Hepatocyte (in vitro differentiated cells): ENCODE measurements around the gene NPHP4. TPM values are rescaled to one million over a fixed set of nuclear protein-coding genes. Genes with fewer than 3 reads are reported as not detected.

Experiments
- DNase-seq: peaks from one replicate; pipeline ENCODE4 v3.0.0-alpha.2; 2016; ENCODE audit warnings: low spot score
- H2AFZ ChIP-seq: fragments of 200-600 bp; sonication (generic); 2 replicates; pipeline ENCODE4 v1.6.0; 2016; ENCODE audit warnings: antibody characterized with exemption, mild to moderate bottlenecking
- H3K27ac ChIP-seq: fragments of 200-600 bp; sonication (generic); 2 replicates; pipeline ENCODE4 v1.5.1; 2016; ENCODE audit warnings: mild to moderate bottlenecking
- H3K27me3 ChIP-seq: fragments of 200-600 bp; sonication (generic); 2 replicates; pipeline ENCODE4 v1.6.1; 2016
- H3K36me3 ChIP-seq: fragments of 200-600 bp; sonication (generic); replicated peaks from 2 replicates; pipeline ENCODE4 v1.5.1; 2016; ENCODE audit warnings: low read depth; ENCODE audit not compliant: insufficient read depth
- H3K4me1 ChIP-seq: fragments of 200-600 bp; sonication (generic); 2 replicates; pipeline ENCODE4 v1.5.1; 2016; ENCODE audit warnings: mild to moderate bottlenecking, moderate library complexity; ENCODE audit not compliant: insufficient read depth
- H3K4me2 ChIP-seq: fragments of 200-600 bp; sonication (generic); 2 replicates; pipeline ENCODE4 v1.6.0; 2016
- H3K4me3 ChIP-seq: fragments of 200-600 bp; sonication (generic); 2 replicates; pipeline ENCODE4 v1.5.1; 2016; ENCODE audit warnings: mild to moderate bottlenecking
- H3K79me2 ChIP-seq: fragments of 200-600 bp; sonication (generic); 2 replicates; pipeline ENCODE4 v1.6.0; 2017; ENCODE audit warnings: mild to moderate bottlenecking
- H3K9me2 ChIP-seq: fragments of 200-600 bp; sonication (generic); replicated peaks from 2 replicates; pipeline ENCODE4 v1.6.0; 2017; ENCODE audit warnings: mild to moderate bottlenecking; ENCODE audit not compliant: insufficient read depth
- H3K9me3 ChIP-seq: fragments of 200-600 bp; sonication (generic); 2 replicates; pipeline ENCODE4 v1.5.1; 2016; ENCODE audit warnings: low read depth, mild to moderate bottlenecking
- H4K20me1 ChIP-seq: fragments of 200-600 bp; sonication (generic); 2 replicates; pipeline ENCODE4 v1.6.0; 2016; ENCODE audit warnings: mild to moderate bottlenecking; ENCODE audit not compliant: insufficient read depth, poor library complexity, severe bottlenecking
- EZH2 ChIP-seq: fragments of 200-600 bp; sonication (generic); IDR thresholded peaks from 2 replicates; pipeline ENCODE4 v1.6.1; 2016; ENCODE audit warnings: antibody characterized with exemption, mild to moderate bottlenecking, borderline replicate concordance
- EZH2phosphoT487 ChIP-seq: fragments of 200-600 bp; sonication (generic); IDR thresholded peaks from one replicate; pipeline ENCODE4 v1.6.1; 2018; ENCODE audit warnings: antibody characterized with exemption, mild to moderate bottlenecking, low read depth, moderate library complexity; ENCODE audit not compliant: unreplicated experiment, severe bottlenecking
- WGBS: methylation state at CpG from one replicate; pipeline ENCODE4 v1.1.6; 2016; ENCODE audit warnings: low lambda C conversion rate; ENCODE audit errors: missing lambda C conversion rate; 5-methylcytosine and 5-hydroxymethylcytosine counted together
- polyA plus RNA-seq: library from polyadenylated mRNA; unstranded; fragments of >200 nt; fragmentation: Nextera tagmentation; extraction: Ambion mirVana; gene quantifications from 2 replicates; pipeline ENCODE4 v1.2.1, GENCODE V29; 2016
- total RNA-seq: library from RNA; depleted of rRNA; stranded (reverse); fragments of >200 nt; gene quantifications from 2 replicates; pipeline ENCODE4 v1.2.3, GENCODE V29; 2014
- TF ChIP-seq, protein P1 (sequence below): fragments of 200-600 bp; sonication (generic); IDR thresholded peaks from 2 replicates; pipeline ENCODE4 v1.5.1; 2016; ENCODE audit warnings: antibody characterized with exemption, mild to moderate bottlenecking; ENCODE audit not compliant: poor library complexity

Gene NPHP4
- total and polyA plus RNA-seq, 2 experiments from 2014 or later: 5.6 to 6.0 TPM

DNA sequence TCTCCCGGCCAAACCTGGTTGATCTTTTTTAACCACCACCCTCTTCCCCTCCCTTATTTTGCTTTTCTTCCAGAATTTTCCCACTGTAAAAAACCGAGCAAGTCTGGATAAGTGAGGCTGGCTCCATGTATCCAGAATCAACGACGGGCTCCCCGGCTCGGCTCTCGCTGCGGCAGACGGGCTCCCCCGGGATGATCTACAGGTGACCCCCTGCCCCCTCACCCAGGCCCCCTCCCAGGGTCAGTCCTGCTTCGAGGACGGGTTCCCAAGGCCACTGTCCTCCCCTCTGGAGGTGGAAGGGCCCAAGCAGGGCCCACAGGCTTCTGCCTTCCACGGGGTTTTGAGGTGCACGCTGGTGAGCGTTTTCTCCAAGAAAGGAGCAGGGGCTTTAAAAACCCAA, 48.2 kb upstream of the NPHP4 start:
- TF ChIP-seq, protein P1, sequence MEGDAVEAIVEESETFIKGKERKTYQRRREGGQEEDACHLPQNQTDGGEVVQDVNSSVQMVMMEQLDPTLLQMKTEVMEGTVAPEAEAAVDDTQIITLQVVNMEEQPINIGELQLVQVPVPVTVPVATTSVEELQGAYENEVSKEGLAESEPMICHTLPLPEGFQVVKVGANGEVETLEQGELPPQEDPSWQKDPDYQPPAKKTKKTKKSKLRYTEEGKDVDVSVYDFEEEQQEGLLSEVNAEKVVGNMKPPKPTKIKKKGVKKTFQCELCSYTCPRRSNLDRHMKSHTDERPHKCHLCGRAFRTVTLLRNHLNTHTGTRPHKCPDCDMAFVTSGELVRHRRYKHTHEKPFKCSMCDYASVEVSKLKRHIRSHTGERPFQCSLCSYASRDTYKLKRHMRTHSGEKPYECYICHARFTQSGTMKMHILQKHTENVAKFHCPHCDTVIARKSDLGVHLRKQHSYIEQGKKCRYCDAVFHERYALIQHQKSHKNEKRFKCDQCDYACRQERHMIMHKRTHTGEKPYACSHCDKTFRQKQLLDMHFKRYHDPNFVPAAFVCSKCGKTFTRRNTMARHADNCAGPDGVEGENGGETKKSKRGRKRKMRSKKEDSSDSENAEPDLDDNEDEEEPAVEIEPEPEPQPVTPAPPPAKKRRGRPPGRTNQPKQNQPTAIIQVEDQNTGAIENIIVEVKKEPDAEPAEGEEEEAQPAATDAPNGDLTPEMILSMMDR: no peak
- no peak for TF ChIP-seq EZH2
- no peaks in the 10 kb centered on the region for H3K79me2 ChIP-seq
- H2AFZ ChIP-seq: no peak overlapping the region
- no peaks in the 10 kb centered on the region for H3K36me3 ChIP-seq
- no peaks in the 10 kb centered on the region for H3K27me3 ChIP-seq
- no peak overlapping the region for H3K27ac ChIP-seq
- no peaks in the 10 kb centered on the region for H3K9me3 ChIP-seq
- no peak overlapping the region for H3K4me2 ChIP-seq
- DNase-seq: no peak
- no peaks in the 10 kb centered on the region for H3K9me2 ChIP-seq
- H3K4me3 ChIP-seq: no peak overlapping the region
- no peaks in the 10 kb centered on the region for H3K4me1 ChIP-seq
- H4K20me1 ChIP-seq: no peaks in the 10 kb centered on the region
- WGBS: 86% methylated on average over 10 of the region's 15 CpGs

DNA sequence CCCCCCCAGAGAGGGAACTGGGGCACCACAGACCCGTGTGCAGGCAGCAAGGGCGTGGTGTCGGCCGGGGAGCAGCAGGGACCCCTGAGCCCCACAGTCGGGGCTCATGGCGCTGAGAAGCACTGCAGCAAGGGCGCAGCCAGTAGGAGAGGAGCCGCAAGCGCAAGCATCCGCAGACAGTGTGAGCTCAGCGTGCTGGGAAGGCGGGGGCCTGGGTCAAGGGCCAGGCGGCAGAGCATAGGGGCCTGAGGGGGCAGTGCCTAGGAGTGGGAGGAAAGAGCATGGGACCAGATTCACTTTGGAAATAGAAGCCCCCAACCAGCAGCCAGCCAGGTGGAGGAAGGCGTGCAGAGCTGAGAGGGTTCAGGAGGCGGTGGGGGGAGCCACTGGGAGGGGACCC, 46.8 kb upstream of the NPHP4 start:
- H3K27me3 ChIP-seq: no peaks in the 10 kb centered on the region
- no peaks in the 10 kb centered on the region for H3K36me3 ChIP-seq
- H3K4me3 ChIP-seq: no peak overlapping the region
- H2AFZ ChIP-seq: no peak overlapping the region
- H3K27ac ChIP-seq: no peak overlapping the region
- no peaks in the 10 kb centered on the region for H3K79me2 ChIP-seq
- 93% methylated on average over 15 of the region's 15 CpGs for WGBS
- H3K4me1 ChIP-seq: no peaks in the 10 kb centered on the region
- DNase-seq: no peak
- no peaks in the 10 kb centered on the region for H3K9me2 ChIP-seq
- no peak for TF ChIP-seq EZH2
- no peak for TF ChIP-seq EZH2phosphoT487
- TF ChIP-seq, protein P1: no peak
- H4K20me1 ChIP-seq: no peaks in the 10 kb centered on the region
- no peak overlapping the region for H3K4me2 ChIP-seq
- no peaks in the 10 kb centered on the region for H3K9me3 ChIP-seq

DNA sequence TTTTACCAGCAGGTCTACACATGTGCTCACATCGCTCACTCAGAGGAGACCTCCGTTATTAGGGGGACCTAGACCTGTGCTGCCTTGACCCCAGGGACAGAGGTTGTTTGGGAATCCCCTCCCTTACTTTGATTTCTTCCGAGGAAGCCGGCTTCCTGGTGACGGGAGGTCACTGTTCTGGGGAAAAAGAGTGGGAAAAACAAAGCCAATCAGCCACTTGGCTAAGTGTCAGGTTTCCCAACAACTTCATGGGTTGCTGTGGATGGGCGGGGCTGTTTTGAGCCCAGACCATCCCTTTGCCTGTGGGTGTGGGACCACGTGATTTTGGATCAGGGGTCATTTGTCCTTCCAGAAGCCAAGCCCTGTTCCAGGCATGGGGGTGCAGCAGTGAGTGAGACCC, 46.4 kb upstream of the NPHP4 start:
- Histone ChIP-seq H3K4me1 (no peaks in the 10 kb centered on the region), H3K9me3 (no peaks in the 10 kb centered on the region), H3K9me2 (no peaks in the 10 kb centered on the region), H3K4me2 (no peak overlapping the region), H3K4me3 (no peak overlapping the region), H3K27ac (no peak overlapping the region), H4K20me1 (no peaks in the 10 kb centered on the region), H2AFZ (no peak overlapping the region), H3K79me2 (no peaks in the 10 kb centered on the region), H3K36me3 (no peaks in the 10 kb centered on the region), H3K27me3 (no peaks in the 10 kb centered on the region)
- TF ChIP-seq, protein P1: no peak
- no peak for TF ChIP-seq EZH2phosphoT487
- TF ChIP-seq EZH2: no peak
- no peak for DNase-seq
- WGBS: 82% methylated on average over 7 of the region's 7 CpGs

DNA sequence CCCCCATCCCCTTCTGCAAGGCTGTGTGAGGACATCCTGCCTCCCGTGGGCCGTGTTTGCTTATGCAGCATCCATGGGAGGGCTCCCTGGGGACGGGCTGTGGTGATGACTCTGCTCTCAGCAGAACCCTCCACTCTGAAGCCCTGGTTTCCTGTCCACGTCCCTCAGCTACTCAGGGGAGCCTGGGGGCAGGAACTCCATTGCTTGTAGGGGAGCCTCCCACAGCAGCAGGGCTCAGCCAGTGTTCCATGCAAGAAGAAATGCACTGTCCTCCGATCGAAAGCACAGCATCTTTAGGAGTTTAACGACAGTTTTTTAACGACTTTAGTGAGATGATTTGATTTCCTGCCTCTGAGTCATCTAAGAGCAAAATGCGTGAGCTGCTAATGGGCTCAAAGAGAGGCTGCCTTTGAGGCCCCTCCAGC, 45.1 kb upstream of the NPHP4 start:
- Histone ChIP-seq H2AFZ (no peak overlapping the region), H3K4me1 (no peaks in the 10 kb centered on the region), H3K9me3 (no peaks in the 10 kb centered on the region), H3K27ac (no peak overlapping the region), H3K9me2 (no peaks in the 10 kb centered on the region), H3K36me3 (no peaks in the 10 kb centered on the region), H3K27me3 (no peaks in the 10 kb centered on the region), H4K20me1 (no peaks in the 10 kb centered on the region), H3K4me2 (no peak overlapping the region), H3K4me3 (no peak overlapping the region), H3K79me2 (no peaks in the 10 kb centered on the region)
- WGBS: 31% methylated on average over 9 of the region's 9 CpGs
- no peak for DNase-seq
- TF ChIP-seq, protein P1: no peak
- no peak for TF ChIP-seq EZH2
- no peak for TF ChIP-seq EZH2phosphoT487
